K562 (cell line): ENCODE data around the gene FILIP1L. TPM values are rescaled to one million over a fixed set of nuclear protein-coding genes. Genes with fewer than 3 reads are reported as not detected.

Experiments
- CBX5 ChIP-seq: IDR thresholded peaks from 2 replicates; pipeline ENCODE4 v1.6.1; 2014; ENCODE audit warnings: low read depth, borderline replicate concordance
- DACH1 ChIP-seq: fragments of 450-650 bp; IDR thresholded peaks from 2 replicates; pipeline ENCODE4 v1.6.1; 2018; ENCODE audit not compliant: partially characterized antibody
- EP300 ChIP-seq: IDR thresholded peaks from 2 replicates; pipeline ENCODE4 v1.6.1; 2012; ENCODE audit warnings: low read length, improper control_type of control experiment
- EWSR1 ChIP-seq: fragments of 450-650 bp; IDR thresholded peaks from 2 replicates; pipeline ENCODE4 v1.6.1; 2018; ENCODE audit warnings: borderline replicate concordance, mild to moderate bottlenecking, low read depth, moderate library complexity; ENCODE audit not compliant: partially characterized antibody
- HDAC6 ChIP-seq: IDR thresholded peaks from 2 replicates; pipeline ENCODE4 v1.6.1; 2012; ENCODE audit warnings: low read depth, mild to moderate bottlenecking, control low read depth, inconsistent platforms, low read length, moderate library complexity
- HLTF ChIP-seq: fragments of 450-650 bp; IDR thresholded peaks from 2 replicates; pipeline ENCODE4 v1.6.1; 2016
- JUND ChIP-seq, 2 experiments: IDR thresholded peaks; 2 replicates in 1 of 2; 3 replicates in 1 of 2; pipeline ENCODE4 v1.6.1; 2011; ENCODE audit warnings: borderline replicate concordance in 2 of 2, low read depth in 2 of 2, low read length in 2 of 2, improper control_type of control experiment in 1 of 2, missing biosample characterization in 1 of 2, missing genetic modification characterization in 1 of 2, missing genetic modification reagents in 1 of 2
- NBN ChIP-seq: fragments of 450-650 bp; IDR thresholded peaks from 2 replicates; pipeline ENCODE4 v1.6.1; 2016; ENCODE audit warnings: low read depth, mild to moderate bottlenecking
- NCOA1 ChIP-seq: fragments of 450-650 bp; IDR thresholded peaks from 2 replicates; pipeline ENCODE4 v1.6.1; 2016; ENCODE audit warnings: low read depth
- NEUROD1 ChIP-seq: fragments of 150-350 bp; IDR thresholded peaks from 2 replicates; pipeline ENCODE4 v1.6.1; 2014; ENCODE audit warnings: borderline replicate concordance, low read length, low read depth; ENCODE audit not compliant: partially characterized antibody
- PPARD ChIP-seq: fragments of 250-450 bp; sonication (Bioruptor Pico); IDR thresholded peaks from 2 replicates; pipeline ENCODE4 v1.8.0; 2022; ENCODE audit warnings: inconsistent platforms, mild to moderate bottlenecking, moderate library complexity
- ZKSCAN8 ChIP-seq: fragments of 200-800 bp; sonication (Bioruptor generic); IDR thresholded peaks from 2 replicates; pipeline ENCODE4 v1.6.1; 2016; ENCODE audit warnings: missing genetic modification characterization, missing compliant biosample characterization
- ZNF212 ChIP-seq: fragments of 450-650 bp; formaldehyde crosslinking; IDR thresholded peaks from 2 replicates; pipeline ENCODE4 v1.4.0; 2020; ENCODE audit warnings: mild to moderate bottlenecking
- polyA plus RNA-seq, 8 experiments: library from polyadenylated mRNA; depleted of rRNA in 4 of 8; stranded (reverse) in 5 of 8; unstranded in 3 of 8; fragments of >200 nt; fragmentation: Nextera tagmentation in 2 of 8; fragmentation: Illumina TruSeq in 1 of 8; extraction: Ambion mirVana in 2 of 8; extraction: Trizol in 1 of 8; gene quantifications; 2 replicates each; pipeline versions ENCODE4 v1.2.1 to v1.2.3, GENCODE V29; 2011 to 2014; ENCODE audit warnings: inconsistent platforms in 1 of 8, missing spikeins in 1 of 8
- total RNA-seq, 7 experiments: library from RNA; depleted of rRNA in 6 of 7; stranded (reverse); fragments of >200 nt in 6 of 7; fragmentation: Illumina TruSeq in 2 of 7; extraction: Trizol in 2 of 7; gene quantifications; 2 replicates each; pipeline versions ENCODE4 v1.2.1 to v1.2.3, GENCODE V29; 2011 to 2021; ENCODE audit warnings: low replicate concordance in 1 of 7
- TF ChIP-seq, protein P1 (sequence below): fragments of 450-650 bp; IDR thresholded peaks from 2 replicates; pipeline ENCODE4 v1.6.1; 2017; ENCODE audit warnings: antibody characterized with exemption
- TF ChIP-seq, protein P2 (sequence below): fragments of 450-650 bp; IDR thresholded peaks from 2 replicates; pipeline ENCODE4 v1.6.1; 2016
- TF ChIP-seq, protein P3 (sequence below): IDR thresholded peaks from 2 replicates; pipeline ENCODE4 v1.6.1; 2012; ENCODE audit warnings: low read depth, low read length, improper control_type of control experiment, borderline replicate concordance
- TF ChIP-seq, protein P4 (sequence below): fragments of 450-650 bp; formaldehyde crosslinking; IDR thresholded peaks from 2 replicates; pipeline ENCODE4 v1.4.0; 2022; ENCODE audit warnings: missing genetic modification characterization
- TF ChIP-seq, protein P5 (sequence below), 2 experiments: fragments of 450-650 bp in 1 of 2; sonication (generic) in 1 of 2; formaldehyde crosslinking in 1 of 2; IDR thresholded peaks in 1 of 2; conservative IDR thresholded peaks in 1 of 2; 2 replicates each; pipeline versions ENCODE4 v1.6.1 to v1.8.1; 2016 to 2023; ENCODE audit warnings: mild to moderate bottlenecking in 2 of 2, moderate library complexity in 2 of 2, inconsistent platforms in 1 of 2, missing genetic modification reagents in 1 of 2

The FILIP1L gene
- total and polyA plus RNA-seq, 9 of the 15 experiments (the other 6 are each of a cell fraction or from before 2014, with no cell fraction given) = 0.50 to 2.1 (median 1.1) TPM

DNA sequence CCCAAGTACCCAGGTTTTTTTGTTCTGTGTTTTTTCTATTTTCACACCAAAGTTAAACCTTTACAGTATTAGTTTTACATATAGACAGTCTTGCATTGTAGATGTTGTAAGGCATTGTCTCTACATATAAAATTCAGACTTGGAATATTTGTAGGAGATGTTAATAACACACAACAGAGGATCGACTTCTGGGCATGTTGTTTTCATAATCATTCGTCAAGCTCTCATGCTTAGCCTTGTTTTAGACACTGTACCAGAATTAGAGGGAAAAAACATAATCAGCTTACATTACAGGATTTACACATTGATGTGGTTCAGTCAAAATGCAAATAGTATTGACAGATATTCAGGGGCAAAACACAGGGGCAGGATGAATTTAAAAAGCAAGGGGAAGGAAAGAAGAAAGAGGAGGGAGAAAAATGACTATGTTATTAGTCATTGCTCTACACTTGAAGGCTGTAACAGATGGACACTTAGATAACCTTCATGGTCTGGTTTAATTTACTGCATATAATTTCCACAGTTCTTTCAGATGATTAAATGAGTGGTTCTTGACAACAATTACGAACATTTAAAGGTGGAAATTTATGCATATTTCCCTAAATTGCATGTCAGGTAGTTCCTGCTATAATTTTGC is 289.2 kb downstream of the FILIP1L start (continued):
- TF ChIP-seq, protein P1, sequence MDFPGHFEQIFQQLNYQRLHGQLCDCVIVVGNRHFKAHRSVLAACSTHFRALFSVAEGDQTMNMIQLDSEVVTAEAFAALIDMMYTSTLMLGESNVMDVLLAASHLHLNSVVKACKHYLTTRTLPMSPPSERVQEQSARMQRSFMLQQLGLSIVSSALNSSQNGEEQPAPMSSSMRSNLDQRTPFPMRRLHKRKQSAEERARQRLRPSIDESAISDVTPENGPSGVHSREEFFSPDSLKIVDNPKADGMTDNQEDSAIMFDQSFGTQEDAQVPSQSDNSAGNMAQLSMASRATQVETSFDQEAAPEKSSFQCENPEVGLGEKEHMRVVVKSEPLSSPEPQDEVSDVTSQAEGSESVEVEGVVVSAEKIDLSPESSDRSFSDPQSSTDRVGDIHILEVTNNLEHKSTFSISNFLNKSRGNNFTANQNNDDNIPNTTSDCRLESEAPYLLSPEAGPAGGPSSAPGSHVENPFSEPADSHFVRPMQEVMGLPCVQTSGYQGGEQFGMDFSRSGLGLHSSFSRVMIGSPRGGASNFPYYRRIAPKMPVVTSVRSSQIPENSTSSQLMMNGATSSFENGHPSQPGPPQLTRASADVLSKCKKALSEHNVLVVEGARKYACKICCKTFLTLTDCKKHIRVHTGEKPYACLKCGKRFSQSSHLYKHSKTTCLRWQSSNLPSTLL = no peak
- no peak for TF ChIP-seq ZNF212 (CRISPR knock-in tag)
- no peak for TF ChIP-seq PPARD (CRISPR knock-in tag)
- TF ChIP-seq EWSR1 = no peak
- no peak for TF ChIP-seq HDAC6
- no peak for TF ChIP-seq CBX5
- no peak for TF ChIP-seq ZKSCAN8 (CRISPR knock-in tag)
- TF ChIP-seq HLTF = no peak
- peak; percentile 41 for TF ChIP-seq DACH1
- TF ChIP-seq, protein P2, sequence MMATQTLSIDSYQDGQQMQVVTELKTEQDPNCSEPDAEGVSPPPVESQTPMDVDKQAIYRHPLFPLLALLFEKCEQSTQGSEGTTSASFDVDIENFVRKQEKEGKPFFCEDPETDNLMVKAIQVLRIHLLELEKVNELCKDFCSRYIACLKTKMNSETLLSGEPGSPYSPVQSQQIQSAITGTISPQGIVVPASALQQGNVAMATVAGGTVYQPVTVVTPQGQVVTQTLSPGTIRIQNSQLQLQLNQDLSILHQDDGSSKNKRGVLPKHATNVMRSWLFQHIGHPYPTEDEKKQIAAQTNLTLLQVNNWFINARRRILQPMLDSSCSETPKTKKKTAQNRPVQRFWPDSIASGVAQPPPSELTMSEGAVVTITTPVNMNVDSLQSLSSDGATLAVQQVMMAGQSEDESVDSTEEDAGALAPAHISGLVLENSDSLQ = peak; percentile 61; the same call in 1 of the 2 replicates
- TF ChIP-seq NCOA1 = no peak
- TF ChIP-seq EP300 = peak; percentile 18; the same call in 1 of the 2 replicates
- TF ChIP-seq NBN = no peak
- TF ChIP-seq, protein P3, sequence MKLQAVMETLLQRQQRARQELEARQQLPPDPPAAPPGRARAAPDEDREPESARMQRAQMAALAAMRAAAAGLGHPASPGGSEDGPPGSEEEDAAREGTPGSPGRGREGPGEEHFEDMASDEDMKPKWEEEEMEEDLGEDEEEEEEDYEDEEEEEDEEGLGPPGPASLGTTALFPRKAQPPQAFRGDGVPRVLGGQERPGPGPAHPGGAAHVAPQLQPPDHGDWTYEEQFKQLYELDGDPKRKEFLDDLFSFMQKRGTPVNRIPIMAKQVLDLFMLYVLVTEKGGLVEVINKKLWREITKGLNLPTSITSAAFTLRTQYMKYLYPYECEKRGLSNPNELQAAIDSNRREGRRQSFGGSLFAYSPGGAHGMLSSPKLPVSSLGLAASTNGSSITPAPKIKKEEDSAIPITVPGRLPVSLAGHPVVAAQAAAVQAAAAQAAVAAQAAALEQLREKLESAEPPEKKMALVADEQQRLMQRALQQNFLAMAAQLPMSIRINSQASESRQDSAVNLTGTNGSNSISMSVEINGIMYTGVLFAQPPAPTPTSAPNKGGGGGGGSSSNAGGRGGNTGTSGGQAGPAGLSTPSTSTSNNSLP = 0 out of 2 replicates have a peak, but pooled peaks have one; percentile 17
- TF ChIP-seq, protein P4, sequence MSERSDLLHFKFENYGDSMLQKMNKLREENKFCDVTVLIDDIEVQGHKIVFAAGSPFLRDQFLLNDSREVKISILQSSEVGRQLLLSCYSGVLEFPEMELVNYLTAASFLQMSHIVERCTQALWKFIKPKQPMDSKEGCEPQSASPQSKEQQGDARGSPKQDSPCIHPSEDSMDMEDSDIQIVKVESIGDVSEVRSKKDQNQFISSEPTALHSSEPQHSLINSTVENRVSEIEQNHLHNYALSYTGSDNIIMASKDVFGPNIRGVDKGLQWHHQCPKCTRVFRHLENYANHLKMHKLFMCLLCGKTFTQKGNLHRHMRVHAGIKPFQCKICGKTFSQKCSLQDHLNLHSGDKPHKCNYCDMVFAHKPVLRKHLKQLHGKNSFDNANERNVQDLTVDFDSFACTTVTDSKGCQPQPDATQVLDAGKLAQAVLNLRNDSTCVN (CRISPR knock-in tag) = no peak
- TF ChIP-seq, protein P5, sequence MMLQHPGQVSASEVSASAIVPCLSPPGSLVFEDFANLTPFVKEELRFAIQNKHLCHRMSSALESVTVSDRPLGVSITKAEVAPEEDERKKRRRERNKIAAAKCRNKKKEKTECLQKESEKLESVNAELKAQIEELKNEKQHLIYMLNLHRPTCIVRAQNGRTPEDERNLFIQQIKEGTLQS (IDR thresholded peaks at IDR 0.05) = peak; percentile 87
- TF ChIP-seq, protein P5 (CRISPR knock-in tag; conservative IDR thresholded peaks at IDR 0.05) = no peak
- no peak for TF ChIP-seq NEUROD1
- TF ChIP-seq JUND (IDR thresholded peaks at IDR 0.05; ENCODE audit: borderline replicate concordance, low read depth, low read length) = peak; percentile 94
- peak; percentile 87; the same call in 2 of the 3 replicates for TF ChIP-seq JUND (tag; IDR thresholded peaks at IDR 0.05; ENCODE audit: borderline replicate concordance, low read depth, low read length)
- TF ChIP-seq, all 486 proteins: peak for 32
